Islet of Langerhans (tissue), 1 donor: ENCODE data around the gene AKR1E2.
"Not testable (repeated sequence)": the region's sequence is repeated elsewhere in the genome, so short reads cannot be mapped to it uniquely, and the experiment has no call there.

ENCODE experiments used
- FAIRE-seq: peaks from one replicate; lab custom pipeline; 2011; peaks lifted over from hg19 to GRCh38; lab: Jason Lieb, UNC

AKR1E2 gene

DNA sequence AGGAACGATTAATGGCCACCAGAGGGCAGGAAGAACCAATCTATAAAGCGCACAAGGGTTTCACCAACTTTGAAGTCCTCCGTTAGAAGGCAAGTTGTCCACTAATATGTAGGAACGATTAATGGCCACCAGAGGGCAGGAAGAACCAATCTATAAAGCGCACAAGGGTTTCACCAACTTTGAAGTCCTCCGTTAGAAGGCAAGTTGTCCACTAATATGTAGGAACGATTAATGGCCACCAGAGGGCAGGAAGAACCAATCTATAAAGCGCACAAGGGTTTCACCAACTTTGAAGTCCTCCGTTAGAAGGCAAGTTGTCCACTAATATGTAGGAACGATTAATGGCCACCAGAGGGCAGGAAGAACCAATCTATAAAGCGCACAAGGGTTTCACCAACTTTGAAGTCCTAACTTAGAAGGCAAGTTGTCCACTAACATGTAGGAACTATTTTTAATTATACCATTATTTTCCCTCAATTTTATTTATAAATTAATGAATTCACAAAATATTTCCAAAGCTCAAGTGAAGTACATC lies 10.3 kb upstream of the AKR1E2 start:
- FAIRE-seq = not testable (repeated sequence)

DNA sequence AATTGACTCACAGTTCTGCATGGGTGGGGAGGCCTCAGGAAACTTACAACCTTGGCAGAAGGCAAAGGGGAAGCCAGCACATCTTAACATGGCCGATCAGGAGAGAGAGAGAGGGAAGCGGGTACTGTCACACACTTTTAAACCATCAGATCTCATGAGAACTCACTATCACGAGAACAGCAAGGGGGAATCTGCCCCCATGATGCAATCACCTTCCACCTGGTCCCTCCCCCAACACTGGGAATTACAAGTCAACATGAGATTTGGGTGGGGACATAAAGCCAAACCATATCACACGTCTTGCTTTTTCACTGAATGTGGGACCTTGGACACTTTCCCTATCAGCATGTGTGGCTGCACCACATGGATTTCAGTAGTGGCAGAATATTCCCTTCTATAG lies 9.0 kb upstream of the AKR1E2 start:
- FAIRE-seq = no peak

DNA sequence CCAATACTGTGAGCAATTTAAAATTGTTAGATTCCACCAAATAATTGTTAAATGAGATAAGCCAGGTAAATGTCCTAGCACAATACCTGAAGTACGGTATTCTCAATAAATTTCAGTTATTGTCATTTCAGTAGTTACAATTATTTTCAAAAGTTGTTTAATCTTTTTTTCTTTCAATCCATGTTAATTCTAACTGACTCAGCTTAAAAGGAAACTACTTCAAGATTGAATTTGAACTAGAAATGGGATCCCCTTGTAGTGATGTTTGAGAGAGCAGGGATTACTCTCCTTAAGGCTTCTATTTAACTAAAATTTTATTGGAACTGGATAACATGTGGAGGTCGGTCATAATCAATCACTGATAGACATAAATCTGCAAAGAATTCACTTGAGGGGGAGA lies 6.9 kb upstream of the AKR1E2 start:
- FAIRE-seq = no peak

DNA sequence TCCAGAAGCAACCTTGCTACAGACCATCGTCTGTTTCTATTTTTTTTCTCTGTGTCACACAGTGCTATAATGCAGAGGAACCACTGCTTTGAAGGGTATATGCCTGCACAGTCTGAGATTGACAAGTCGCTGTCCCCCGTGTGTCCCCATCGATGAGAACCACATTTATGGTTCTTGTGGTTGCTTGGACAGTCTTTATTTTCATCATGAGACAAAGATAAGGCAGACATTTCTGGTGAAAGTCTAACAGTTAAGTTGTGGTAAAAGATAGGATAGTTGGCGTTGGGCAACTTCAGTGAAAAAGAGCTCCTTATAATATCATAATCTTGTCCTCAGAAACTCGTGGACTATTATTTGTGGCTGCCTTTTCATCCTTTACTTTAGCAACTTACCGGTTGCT lies 6.3 kb upstream of the AKR1E2 start:
- FAIRE-seq = no peak

DNA sequence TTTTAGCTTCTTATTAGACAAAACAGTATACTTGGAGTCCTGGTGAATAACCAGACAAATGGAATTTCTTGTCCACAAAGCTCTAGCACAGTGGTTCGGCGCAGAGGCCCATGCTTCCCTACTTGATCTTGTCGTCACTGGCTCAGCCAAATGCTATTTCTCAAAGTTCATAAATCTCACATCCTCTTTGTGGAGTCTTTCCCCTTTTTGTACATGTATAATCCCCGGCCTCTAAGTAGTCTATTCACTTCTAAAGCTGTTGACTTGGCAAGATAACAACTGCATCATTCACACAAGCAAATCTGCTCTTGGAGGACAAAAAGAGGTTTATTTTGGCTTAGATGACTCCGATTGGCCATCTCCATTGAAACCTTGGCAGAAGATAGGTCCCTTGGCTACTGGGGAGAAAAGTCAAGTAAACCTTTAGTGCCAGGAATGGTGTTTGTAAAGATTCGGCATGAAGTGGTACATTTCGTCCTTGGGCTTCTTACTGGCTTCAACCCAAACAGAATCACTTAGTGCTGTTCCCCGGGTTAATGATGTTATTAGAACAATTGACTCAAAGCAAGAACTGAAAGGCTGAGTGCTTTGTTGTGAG lies 5.1 kb upstream of the AKR1E2 start:
- FAIRE-seq = no peak

DNA sequence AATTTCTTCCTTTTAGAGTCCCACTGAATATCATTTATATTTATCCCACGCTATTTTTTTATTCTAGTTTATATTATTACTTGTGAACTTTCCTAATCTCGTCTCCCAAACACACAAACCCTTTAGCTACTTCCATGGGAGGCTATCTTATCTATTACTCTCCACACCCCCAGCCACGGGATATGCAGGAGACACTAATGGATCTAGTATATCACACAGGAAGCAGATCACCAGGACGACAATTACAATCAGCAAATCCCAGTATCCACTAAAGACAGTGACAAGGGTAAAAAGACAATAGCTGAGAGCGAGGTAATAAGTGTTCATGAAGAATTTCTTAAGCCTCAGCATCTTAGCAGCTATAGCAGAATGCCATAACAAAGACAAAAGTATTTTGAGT lies 3.8 kb upstream of the AKR1E2 start:
- FAIRE-seq = no peak

DNA sequence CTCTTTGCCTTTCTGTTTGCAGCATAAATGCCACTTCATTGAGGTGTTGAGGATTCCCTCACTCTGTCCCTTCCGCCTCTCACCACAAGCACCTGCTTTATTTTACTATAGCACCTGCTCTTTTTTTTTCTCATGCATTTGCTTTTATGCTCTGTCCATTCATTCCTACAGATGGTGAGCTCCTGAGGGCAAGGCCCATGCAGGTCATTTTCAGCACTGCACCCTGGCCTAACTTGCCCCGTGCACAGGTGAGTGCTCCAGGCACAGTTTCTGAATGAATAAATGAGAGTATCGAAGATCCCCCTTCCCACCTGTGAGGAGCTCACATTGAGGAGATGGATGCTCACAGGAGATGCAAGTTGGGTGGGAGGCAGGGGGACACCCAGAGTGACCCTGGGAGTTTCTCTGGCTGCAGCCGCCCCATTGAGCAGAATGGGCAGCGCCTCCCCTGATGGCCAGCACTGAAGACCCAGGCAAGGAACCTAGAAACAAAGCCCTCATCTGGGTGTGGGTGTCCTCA lies 1.2 kb upstream of the AKR1E2 start:
- no peak for FAIRE-seq

DNA sequence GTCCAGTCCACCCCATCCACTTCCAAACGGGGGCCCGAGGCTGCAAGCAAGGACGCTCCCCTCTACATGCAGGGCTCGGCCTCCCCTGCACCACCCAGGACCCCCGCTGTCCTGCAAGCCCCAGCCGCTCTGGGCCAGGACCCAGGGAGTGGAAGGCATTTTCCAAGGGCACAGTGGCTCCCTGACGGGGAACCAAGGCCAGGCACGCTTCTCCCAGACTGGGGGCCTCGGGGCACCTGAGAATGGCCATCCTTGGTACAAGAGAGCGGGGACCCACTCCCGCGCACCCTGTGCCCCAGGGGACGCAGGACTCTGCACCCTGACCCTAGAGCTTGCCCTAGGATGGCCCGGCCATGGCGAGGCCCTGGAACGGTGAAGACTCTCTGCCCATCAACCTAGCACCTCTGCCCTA lies 545 bp upstream of the AKR1E2 start:
- FAIRE-seq = no peak

DNA sequence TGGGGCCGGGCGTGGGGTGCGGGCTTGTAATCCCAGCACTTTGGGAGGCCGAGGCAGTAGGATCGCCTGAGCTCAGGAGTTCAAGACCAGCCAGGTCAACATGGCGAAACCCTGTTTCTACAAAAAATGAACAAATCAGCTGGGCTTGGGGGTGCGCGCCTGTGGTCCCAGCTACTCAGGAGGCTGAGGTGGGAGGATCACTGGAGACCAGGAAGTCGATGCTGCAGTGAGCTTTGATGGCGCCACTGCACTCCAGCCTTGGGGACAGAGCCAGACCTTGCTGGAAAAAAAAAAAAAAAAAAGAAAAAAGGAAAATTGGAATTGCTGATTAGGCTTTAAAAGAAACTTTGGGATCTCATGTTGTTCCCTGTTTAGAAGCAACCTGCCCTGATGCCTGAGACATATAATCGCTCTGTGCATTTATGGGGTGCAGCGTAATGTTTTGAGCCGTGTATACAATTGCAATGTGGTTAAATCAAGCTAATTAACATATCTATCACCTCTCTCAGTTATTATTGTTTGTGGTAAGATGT lies 851 bp downstream of the AKR1E2 start:
- no peak for FAIRE-seq

DNA sequence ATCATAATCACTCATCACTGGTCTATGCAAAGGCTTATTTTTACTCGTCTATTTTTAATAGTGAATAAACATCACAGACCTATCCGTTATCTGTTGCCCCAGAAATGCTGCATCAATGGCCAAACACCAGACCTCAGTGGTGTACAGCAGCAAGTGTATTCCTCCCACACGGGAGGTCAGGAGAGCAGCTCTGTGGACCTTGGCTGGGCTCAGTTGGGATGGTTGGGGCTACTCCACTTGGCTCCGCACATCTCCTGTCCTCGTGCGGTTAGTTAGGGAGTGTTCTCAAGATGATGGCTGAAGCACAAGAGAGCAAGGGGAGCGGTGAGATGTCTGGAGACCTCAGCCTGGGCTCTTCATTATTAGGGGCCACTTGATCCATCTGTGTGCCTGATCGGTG lies 2.0 kb downstream of the AKR1E2 start:
- FAIRE-seq = no peak

DNA sequence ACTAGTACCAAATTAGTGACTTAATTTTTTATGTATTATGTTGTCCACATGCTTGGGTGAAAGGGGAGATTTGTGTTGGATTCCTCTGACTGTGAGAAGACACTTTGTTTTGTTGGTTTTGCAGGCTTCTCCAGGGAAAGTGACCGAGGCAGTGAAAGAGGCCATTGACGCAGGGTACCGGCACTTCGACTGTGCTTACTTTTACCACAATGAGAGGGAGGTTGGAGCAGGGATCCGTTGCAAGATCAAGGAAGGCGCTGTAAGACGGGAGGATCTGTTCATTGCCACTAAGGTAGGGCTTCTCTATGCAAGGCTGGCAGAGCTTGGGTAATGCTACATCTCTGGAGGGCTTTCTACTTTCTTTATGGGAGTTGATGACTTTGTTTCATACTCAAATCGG lies 4.5 kb downstream of the AKR1E2 start:
- FAIRE-seq = no peak

DNA sequence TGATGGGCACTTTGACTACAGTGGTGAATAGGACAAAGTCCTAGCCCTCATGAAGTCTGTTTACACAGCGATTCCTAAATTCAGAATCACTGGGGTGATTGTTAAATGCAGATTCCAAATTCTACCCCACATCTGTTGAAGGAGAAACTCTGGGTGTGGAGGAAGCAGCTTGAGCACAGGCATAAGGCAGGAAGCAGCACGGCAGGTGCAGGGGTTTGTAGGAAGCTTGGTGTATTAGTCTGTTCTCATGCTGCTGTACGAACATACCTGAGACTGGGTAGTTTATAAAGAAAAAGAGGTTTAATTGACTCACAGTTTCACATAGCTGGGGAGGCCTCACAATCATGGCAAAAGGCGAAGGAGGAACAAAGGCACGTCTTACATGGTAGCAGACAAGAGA lies 5.1 kb downstream of the AKR1E2 start:
- FAIRE-seq = no peak

DNA sequence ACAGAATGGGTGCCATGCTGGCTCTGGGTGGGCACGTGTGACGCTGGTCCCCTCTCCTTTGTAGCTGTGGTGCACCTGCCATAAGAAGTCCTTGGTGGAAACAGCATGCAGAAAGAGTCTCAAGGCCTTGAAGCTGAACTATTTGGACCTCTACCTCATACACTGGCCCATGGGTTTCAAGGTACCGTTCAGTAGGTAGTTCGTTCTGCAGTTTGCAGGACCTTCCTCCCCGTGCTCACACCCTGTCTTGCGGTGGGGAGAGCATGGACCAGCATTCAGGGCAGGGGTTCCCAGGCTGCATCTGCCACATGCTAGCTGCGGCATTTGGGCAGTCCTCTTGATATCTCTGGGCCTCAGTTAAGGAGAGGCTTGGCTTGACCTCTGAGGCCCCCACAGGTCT lies 7.3 kb downstream of the AKR1E2 start:
- no peak for FAIRE-seq

DNA sequence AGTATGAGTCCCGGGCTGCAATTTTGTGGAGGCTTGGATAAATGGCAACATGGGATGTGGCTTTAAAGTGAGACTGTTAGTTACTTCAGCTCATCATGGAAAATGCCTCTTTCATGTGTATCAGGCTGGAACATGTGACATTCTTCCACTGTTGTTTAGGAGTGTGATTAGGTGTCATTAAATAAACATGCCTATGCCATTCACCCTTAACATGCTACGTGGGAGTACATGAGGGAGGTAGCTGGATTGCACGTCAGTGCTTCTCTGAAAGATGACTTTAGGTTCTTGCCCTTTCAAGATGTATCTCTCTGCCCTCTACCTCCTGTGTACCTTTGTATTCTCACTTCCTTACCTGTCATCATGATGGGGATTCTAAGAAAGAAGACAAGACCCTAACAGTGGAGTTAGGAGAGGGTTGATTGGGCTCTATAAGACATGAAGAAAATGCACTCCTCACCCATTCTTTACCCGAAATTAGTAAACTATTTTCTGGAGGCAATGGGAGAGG lies 8.9 kb downstream of the AKR1E2 start:
- no peak for FAIRE-seq

DNA sequence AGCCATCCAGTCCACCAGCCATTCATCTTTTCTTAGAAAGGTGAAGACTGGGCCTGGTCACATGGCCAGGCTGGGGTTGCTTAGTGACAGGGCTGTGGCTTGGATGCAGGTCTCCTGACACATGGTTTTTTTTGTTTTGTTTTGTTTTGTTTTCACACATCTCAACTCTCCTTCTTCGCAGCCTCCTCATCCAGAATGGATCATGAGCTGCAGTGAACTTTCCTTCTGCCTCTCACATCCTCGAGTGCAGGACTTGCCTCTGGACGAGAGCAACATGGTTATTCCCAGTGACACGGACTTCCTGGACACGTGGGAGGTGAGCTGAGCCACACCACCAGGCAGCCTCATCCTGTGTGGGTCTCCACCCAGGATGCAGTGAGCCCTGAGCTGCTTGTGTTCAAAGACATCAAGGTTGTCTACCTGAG lies 9.5 kb downstream of the AKR1E2 start:
- FAIRE-seq = no peak

DNA sequence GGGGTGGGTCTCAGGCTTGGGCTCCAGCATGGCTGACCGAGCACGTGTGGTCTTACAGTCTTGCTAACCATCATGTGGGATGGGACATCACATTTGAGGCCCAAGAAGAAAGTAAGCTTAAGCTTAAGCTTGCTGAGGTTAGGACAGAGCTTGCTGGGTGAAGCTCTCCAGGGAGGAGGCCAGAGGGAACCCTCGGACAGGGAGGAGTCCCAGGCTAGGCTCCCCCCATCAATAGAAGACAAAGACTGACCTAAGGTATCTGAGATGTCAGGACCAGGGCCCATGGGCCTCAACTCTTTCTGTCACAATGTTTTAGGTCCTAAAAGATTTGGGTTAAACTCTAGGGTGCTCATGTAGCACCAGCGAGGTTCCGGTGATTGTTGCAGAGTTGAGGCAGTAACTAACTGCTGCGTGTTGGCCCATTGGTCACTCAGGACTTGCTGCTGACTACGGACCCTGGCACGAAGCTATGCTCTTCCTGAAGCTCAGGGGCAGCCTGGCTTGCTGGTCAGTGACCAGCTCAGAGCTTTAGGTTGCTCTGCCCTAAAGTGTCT lies 10.5 kb downstream of the AKR1E2 start:
- no peak for FAIRE-seq

DNA sequence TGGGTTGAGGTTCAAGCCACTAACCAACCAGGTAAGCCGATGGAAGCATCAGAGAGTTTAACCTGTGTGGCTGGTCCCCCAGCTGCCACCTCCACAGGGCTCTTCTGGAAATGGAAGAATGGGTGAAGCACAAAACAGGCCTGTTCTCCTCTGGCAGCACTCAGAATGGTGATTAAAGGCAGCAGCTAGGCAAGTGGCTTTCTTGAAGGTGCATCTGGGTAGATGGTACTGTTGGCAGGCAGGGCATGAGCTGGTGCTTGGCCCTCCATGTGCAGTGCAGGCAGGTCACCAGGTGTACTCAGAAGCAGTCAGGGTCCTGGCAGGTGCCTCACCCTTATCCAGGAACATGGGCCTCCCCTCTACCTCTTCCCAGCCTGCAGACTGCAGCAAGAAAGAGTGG lies 11.5 kb downstream of the AKR1E2 start:
- FAIRE-seq = no peak

DNA sequence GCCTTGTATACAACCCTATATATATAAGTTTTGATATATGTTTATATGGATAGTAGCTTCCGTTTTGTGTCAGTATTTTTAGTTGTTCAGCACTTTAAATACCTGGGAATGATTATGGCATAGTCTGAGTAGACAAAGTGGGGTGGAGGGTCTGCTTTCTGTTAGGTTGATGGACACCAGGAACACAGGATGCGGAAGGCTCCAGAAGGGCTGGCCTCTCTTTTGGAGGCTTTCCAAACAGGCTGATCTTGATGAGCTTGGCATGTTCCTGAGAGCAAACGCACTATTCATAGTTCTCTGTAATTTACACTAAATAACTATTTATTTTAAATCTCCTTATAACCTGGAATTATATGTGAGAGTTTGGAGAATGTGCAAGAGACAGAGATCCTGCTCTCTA lies 12.7 kb downstream of the AKR1E2 start:
- FAIRE-seq = no peak

DNA sequence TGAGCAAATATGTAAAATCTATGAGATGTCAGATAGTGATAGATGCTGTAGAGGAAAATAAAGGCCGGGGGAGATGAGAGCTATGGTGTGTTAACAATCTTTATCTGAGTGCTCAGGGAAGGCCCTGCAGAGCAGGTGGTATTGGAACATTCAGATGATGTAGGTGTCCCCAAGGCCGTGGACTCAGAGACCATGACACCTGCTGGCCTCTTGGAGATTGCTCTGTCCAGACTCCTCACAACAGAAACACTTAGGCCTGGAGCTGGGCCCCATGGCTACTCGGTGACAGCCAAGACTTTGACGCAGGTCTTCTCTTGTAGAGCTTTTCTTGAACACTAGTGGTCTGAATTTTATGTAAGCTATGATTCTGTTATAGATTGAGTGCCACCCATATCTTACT lies 13.3 kb downstream of the AKR1E2 start:
- no peak for FAIRE-seq

DNA sequence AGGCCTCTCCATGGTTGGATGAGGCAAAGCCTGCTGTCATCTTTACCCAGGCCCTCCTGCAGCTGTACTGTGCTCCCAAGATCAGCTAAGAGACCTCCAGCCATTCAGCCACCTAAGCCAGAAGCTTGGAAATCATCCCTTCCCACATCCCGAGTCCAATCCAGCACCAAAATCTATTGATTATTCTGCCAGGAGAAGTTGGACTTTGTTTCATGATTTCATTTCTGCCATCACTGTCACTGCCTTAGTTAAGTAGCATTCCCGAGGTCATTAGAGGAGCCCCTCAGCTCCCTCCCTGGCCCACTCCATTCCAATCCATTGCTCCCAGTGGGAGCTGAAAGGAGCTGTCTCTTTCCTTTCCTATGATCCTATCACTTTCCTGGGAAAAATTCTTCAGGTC lies 14.1 kb downstream of the AKR1E2 start:
- no peak for FAIRE-seq

DNA sequence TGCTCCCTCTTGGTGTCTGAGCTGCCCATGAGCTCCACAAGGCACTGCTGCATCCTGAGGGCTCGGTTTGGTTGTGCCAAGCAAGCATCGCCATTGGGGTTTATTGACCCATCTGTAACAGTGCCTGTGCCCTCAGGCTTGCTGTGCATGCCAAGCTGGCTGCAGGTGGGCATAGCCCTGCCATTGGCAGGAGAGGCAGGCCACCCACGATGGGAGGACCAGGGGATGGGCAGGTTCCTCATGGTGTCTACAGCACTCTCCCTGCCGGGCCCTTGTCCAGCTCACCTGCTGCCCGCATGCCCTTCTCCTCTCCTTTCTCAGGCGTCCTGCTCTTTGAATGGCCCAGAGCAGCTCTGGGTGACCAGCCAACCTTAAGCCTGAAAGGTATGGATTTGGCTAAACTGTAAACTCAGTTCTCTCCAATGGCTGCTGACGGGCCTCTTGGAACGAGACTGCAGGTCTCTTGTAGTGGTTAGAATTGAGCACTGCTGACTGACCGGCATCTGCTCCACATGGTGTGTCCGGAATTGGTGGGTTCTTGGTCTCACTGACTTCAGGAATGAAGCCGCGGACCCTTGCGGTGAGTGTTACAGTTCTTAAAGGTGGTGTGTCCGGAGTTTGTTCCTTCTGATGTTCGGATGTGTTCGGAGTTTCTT lies 17.6 kb downstream of the AKR1E2 start:
- no peak for FAIRE-seq

DNA sequence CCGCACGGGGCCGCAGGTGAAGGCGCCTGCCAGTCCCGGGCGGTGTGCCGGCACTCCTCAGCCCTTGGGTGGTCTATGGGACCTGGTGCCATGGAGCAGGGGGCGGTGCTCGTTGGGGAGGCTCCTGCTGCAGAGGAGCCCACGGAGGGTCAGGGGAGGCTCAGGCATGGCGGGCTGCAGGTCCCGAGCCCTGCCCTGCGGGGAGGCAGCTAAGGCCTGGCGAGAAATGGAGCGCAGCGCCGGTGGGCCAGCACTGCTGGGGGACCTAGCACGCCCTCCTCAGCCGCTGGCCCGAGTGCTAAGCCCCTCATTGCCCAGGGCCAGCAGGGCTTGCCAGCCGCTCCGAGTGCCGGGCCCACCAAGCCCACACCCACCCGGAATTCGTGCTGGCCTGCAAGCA lies 18.9 kb downstream of the AKR1E2 start:
- no peak for FAIRE-seq

DNA sequence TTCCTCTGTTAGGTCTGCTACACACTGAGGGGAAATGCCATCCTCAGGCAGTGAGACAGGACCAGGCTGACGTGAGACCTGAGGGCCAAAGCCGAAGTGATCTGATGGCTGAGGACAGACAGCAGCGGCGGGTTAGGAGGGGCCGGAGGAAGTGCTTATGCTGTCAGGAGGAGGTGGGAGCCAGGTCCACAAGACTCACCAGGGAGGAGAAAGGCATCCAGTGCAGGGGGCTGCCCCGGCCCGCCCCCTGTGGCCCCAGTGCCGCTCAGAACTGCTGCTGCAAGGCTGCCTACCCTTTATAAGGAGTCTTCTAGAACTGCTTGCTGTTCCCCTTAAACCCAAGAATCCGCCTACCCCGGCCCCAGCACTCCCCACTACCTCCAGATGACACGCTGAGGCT lies 19.8 kb downstream of the AKR1E2 start:
- no peak for FAIRE-seq
